ENCODE results near the gene NINL.
A peak's percentile ranks its signal among the peaks of the same experiment; 100 is the strongest.

Gene NINL

DNA sequence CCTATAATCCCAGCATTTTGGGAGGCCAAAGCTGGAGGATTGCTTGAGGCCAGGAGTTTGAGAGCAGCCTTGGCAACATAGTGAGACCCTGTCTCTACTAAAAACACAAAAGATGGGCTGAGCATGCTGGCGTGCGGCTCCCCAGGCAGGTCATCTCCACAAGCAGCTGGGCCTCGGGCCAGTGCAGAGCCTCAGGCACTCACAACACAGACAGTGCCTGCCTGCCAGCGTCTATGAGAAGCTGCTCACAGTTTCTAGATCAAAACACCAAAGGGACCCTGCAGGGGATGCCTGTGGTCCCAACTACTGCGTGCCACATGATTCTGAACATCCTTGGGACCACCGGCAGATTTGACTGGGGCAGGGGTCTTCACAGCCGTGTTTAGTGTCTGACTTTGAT lies 118.5 kb downstream of the NINL start:
- no peak for DNase-seq

GRCh38 chr20:25465243-25466135 lies 119.8 kb downstream of the NINL start:
- DNase-seq: no peak

GRCh38 chr20:25464501-25465242 lies 120.7 kb downstream of the NINL start:
- DNase-seq: peak in 1 of 56 donors; percentile 17

DNA sequence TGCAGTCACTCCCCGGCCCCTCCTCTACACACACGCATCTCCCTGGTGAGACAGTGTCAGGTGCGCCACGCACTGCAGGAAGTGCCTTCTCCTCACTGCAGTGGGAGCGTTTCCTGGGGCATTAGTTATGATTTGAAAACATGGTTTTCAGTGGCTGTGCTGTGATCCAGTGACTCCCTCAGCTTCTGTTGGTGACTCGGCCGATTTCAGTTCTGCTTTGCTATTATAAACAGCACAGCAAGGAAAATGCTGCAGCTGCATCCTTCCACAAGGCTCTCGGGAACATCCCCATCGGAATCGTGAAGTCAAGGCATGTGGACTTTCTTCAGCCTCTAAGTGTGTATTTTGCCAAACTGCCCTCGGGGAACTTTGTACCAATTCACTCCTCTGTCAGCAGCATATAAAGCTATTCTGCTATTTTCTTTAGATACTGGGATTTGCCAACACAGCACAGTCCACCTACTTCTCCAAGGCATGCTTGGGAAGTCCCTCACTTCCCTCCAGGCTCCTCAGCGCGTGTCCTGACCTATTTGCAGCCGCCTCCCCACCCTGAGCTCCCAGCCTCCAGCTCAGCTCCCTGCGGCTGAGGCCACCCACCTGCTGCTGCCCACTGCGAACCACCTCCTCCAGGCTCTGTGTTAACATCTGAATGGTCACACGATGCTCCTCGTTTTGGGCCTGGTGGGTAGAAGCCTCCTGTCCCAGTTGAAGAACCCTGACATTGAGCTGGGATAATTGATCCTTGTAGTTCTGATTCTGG lies 123.4 kb downstream of the NINL start:
- peak in 1 of 56 donors; percentile 15 for DNase-seq

DNA sequence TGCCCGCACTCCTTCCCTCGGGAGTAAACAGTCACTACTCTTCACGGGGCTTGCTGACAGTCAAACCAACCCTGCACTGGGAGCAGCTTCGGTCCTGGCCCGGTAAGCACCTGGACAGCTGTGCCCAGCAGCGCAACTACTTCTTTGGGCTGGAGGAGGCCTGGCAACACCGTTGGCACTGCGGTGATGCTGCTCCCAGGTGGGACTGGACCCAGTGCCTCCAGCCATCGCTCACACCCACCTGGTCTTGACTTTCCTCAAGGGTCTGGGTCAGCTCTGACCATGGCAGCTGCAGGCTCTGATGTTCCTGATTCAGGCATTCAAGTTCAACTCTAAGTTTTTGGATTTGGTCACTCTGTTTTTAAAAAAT lies 124.1 kb downstream of the NINL start:
- no peak for DNase-seq

DNA sequence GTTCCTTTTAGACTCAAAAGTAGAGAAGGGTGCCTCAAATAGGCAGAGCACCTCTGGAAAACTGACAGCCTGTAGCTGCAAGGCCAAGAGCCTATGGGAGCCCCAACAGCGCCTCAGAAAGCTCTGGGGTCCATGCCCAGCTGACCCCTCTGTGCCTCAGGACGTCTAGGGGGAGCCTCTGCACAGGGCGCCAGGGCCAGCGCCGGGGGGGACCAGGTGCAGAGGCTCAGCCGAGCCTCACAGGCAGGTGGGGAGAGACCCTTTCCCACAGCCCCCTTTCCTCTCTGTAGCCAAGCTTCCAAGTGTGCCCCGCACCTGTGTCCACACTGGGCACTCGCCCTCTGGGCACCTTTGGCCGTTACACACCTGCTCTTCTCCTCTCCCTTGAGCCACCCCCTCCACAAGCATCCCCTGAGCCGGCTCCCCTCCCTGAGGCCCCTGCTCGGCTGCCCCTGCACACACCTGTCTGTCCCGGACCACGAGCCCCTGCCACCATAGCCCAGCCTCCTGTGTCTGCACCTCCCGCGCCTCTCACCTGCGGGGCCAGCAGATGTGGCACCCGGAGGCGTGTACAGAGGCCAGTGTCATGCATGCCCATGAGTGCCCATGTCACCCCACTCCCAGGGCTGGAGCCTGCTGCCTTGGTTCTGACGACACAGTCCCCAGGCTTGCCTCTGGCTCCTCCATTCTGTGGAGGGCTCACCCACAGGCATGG lies 124.6 kb downstream of the NINL start:
- no peak for DNase-seq

GRCh38 chr20:25459916-25460535 lies 125.3 kb downstream of the NINL start:
- no peak for DNase-seq

DNA sequence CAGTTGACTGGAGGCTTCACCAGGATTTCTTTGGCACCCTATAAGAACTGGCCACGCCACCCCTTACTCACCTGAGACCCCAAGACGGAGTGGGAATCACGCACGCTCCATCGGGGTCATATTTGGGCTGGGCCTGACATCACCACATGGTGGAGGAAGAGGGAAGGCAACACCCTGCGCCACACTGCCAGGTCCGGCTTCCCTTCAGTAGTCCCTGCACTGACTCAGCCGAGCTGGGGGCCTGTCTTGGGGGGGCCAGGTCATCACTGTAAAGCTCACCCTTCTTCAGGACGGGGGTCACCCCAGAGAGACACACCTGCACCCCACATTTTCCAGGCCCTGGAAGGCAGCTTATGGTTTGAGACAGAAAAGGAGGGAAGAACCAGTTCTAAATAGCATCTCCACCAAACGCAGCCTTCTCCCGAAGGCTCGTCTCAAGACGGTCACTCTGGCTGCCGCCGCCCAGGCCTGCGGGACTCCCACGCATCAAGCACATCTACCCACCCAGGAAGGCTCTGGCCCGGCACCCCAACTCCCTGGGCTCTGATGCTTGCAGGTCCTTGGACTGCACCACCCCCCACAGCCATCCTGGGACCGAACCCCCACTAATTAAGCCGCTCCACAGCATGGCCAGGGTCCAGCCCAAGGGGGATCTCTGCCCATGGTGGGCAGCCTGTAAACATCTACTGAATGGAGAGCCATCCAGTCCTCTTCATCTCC lies 126.1 kb downstream of the NINL start:
- DNase-seq: no peak

DNA sequence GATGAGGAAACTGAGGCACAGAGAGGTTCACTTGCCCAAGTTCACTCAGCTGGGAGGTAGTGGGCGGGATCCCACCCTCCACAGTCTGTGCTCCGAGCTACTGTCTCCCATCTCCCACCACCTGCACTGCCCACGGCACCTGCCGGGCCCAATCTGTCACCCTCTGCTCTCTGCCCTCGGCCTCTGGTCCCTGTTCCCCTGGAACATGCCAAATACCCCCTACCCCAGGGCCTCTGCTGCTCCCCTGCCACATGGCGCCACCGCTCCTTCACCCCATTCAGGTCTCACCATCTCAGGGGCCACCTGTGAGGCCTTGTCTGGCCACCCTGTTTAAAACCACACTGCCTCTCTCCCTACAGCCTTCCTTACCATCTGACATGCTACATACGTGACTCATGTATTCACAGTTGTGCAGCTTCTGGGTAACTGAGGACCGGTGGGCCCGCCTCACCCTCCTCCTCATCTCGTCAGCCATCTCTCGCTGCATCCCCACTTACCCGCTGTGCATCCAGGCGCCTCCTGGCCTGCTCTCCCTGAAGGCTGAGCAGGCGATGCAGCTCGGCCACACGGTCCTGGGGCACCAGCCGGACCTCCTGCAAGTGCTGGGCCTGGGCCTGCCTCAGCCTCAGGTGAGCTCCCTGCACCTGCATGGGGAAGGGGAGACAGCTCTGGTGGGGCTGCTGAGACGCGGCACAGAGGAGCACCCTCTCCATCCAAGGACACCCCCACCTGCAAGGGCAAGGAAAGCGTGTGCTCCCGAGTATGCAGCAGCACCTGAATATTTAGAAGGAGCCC lies 127.2 kb downstream of the NINL start:
- no peak for DNase-seq

DNA sequence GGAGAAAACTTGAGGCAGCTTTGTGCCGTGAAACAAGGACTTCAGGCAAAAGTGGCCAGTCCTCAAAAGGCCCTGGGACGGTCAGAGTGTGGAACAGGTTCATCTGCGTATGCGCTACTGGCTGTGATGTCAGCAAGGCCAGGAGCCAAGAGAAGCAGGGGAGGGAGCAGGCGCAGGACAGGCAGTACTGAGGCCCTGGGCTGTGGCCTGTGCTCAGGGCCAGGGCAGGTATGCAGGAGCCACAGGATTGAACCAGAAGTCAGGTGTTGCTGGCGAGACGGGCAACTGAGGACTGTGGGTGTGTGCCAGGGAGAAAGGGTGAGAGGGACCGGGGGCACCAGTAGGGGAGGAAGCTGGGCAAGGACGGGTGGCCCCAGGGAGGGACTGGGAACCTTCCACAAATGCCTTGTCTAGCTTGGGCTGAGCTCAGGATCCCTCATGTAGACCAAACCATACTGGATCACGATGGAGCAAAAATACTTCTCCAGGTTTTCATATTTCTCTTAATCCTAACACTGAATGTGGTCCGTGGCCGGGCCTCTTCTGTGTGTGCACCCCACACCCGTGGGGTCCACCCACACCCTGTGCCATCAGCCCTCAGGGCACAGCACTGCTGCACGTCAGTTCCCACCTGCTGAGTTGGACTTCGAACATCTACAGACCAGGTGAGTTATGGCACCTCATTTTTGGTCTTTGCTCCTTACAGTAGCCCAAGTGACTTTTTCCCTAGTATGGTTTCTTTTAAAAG lies 131.0 kb downstream of the NINL start:
- no peak for DNase-seq

DNA sequence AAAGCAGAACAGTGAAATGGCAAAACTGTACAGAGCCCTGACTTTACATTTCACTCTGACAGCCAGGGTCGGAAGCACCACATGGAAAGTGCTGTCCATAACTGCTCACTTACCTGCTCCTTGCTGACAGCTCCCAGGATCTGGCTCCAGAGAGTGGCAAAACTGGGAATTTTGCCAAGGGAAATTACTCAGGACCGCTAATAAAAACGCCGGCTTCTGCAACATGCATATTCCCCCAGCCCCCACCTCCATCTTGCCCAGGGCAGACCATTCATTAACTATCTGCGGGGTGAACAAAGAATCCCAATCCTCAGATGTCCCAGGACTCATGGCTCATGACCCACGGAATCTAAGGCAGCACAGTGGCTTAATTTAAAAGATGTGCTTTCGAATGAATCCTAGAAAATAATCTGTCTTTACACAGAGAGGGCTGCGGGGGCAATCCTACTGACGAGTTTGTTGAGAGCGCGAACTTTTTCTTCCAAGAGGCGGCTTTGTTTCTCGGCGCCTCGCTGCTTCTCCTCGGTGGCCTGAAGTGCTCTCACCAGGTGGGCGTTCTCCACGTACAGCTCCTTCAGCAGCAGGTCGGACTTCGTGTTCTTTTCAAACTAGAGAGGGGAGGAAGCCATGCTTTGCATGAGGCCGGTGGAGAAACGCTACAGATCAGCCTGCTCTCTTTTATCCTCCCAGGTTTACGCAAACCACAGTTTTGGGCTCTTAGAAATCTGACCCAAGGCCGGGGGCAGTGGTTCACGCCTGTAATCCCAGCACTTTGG lies 132.1 kb downstream of the NINL start:
- DNase-seq: no peak

DNA sequence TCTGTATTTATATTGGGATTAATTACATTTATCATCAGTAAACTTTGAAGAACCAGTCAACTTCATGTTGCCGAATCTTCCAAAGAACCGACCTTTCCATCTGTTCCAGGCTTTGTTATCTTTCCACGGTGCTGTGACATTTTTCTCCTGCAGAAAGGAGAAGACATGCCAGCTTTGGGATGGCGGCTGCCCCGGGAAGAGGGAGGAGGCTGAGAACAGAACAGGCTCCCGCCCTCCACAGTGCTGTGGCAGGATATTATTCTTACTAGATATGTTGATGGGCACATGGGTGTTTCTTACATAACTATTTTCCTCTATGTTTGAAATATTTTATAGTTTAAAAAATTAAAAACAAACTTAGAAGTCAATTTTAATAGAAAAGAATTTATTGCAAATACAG lies 133.0 kb downstream of the NINL start:
- no peak for DNase-seq

DNA sequence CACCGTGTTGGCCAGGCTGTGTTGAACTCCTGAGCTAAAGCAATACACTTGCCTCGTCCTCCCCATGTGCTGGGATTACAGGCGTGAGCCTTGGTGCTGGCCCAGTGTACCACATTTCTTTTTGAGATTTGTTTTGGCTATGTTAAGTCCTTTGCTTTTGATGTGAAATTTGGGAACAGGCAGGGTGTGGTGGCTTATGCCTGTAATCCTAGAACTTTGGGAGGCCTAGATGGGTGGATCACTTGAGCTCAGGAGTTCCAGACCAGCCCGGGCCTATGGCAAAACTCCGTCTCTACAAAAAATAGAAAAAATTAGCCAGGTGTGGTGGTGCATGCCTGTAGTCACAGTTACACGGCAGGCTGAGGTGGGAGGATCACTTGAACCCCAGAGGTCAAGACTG lies 137.7 kb downstream of the NINL start:
- DNase-seq: no peak

DNA sequence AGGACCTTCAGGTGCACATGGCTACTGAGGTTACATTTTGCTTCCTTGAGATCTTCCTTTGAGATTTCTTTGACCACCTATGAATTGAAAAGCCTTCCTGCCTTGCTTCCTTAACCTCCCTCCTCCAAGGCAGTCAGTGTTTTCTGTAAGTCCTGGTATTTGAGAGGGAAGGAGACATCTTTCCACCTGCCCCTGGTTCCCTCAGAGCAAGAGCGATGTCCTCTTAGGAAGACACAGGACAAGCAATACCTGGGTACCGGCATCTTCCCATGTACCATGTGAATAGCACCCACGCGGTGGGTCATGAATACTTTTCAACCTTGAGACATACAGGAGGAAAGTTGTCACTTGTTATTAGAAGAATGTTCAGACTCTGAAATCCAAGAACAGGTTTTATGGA lies 140.8 kb downstream of the NINL start:
- no peak for DNase-seq

GRCh38 chr20:25439328-25439727 lies 146.0 kb downstream of the NINL start:
- no peak for DNase-seq

- DNase-seq: no peak
These were observed 148.2 kb downstream of the NINL start for GRCh38 chr20:25437153-25437581.

DNA sequence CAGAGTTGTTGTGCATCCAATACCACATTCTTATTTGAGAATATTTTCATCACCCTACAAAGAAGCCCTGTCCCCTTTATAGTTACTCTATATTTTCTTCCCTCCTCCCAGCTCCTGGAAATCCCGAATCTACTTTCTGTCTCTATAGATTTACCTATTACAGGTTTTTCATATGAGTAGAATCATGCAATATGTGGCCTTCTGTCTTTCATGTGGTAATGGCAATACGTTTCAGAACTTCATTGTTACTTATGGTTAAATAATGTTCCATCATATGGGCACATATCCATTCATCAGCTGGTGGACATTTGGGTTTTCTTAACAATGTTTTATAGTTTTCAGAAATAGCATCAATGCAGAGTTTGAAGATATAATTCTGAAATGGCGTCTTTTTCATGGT lies 160.8 kb downstream of the NINL start:
- no peak for DNase-seq

DNA sequence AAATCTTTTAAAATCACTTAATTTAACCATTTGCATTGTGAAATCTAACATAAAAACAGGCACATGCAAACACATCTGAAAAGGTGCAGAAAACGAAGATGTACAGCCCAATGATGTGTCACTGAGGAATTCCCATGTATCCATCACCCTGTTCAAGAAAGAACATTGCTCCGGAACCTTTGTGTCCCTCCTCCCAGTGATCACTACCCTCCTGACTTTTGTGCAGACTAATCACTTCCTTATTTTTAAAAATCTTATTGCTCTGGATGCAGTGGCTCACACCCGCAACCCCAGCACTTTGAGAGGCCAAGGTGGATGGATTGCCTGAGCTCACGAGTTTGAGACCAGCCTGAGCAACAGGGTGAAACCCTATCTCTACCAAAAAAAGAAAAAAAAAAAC lies 163.3 kb downstream of the NINL start:
- no peak for DNase-seq

All from amygdala (tissue), 56 donors.